ENCODE data around the gene ACLY.
"Not testable (repeated sequence)": the region's sequence is repeated elsewhere in the genome, so short reads cannot be mapped to it uniquely, and the experiment has no call there.

The ACLY gene

GRCh38 chr17:41910701-41911391 is 7.9 kb downstream of the ACLY start:
- no peak for DNase-seq (ENCODE audit: low read depth in 2 of 2)

- DNase-seq (ENCODE audit: low read depth in 2 of 2), result no peak
These were observed 9.7 kb downstream of the ACLY start for GRCh38 chr17:41909088-41909487.

- no peak for DNase-seq (ENCODE audit: low read depth in 2 of 2)
These were observed 10.9 kb downstream of the ACLY start for GRCh38 chr17:41907633-41908539.

- DNase-seq (ENCODE audit: low read depth in 2 of 2), result no peak
These were observed 11.6 kb downstream of the ACLY start for GRCh38 chr17:41907185-41907556.

- no peak for DNase-seq (ENCODE audit: low read depth in 2 of 2)
These were observed 12.1 kb downstream of the ACLY start for GRCh38 chr17:41906465-41907184.

GRCh38 chr17:41905172-41905571 is 13.6 kb downstream of the ACLY start:
- DNase-seq (ENCODE audit: low read depth in 2 of 2), result no peak

- no peak for DNase-seq (ENCODE audit: low read depth in 2 of 2)
These were observed 14.4 kb downstream of the ACLY start for GRCh38 chr17:41904242-41904841.

- DNase-seq (ENCODE audit: low read depth in 2 of 2), result no peak
These were observed 17.1 kb downstream of the ACLY start for GRCh38 chr17:41901646-41902045.

- DNase-seq (ENCODE audit: low read depth in 2 of 2), result no peak
These were observed 22.0 kb downstream of the ACLY start for GRCh38 chr17:41896726-41897125.

- no peak for DNase-seq (ENCODE audit: low read depth in 2 of 2)
These were observed 23.1 kb downstream of the ACLY start for GRCh38 chr17:41895617-41896016.

- DNase-seq (ENCODE audit: low read depth in 2 of 2), result no peak
These were observed 23.9 kb downstream of the ACLY start for GRCh38 chr17:41894791-41895331.

GRCh38 chr17:41893384-41893783 is 25.4 kb downstream of the ACLY start:
- no peak for DNase-seq (ENCODE audit: low read depth in 2 of 2)

GRCh38 chr17:41892021-41892376 is 26.8 kb downstream of the ACLY start:
- no peak for DNase-seq (ENCODE audit: low read depth in 2 of 2)

GRCh38 chr17:41891135-41892020 is 27.4 kb downstream of the ACLY start:
- DNase-seq (ENCODE audit: low read depth in 2 of 2), result no peak

GRCh38 chr17:41888332-41888965 is 30.3 kb downstream of the ACLY start:
- DNase-seq (ENCODE audit: low read depth in 2 of 2), result no peak

GRCh38 chr17:41885733-41886132 is 33.0 kb downstream of the ACLY start:
- DNase-seq (ENCODE audit: low read depth in 2 of 2), result no peak

- DNase-seq (ENCODE audit: low read depth in 2 of 2), result no peak
These were observed 36.0 kb downstream of the ACLY start for GRCh38 chr17:41882756-41883155.

GRCh38 chr17:41880130-41880529 is 38.6 kb downstream of the ACLY start:
- DNase-seq (ENCODE audit: low read depth in 2 of 2), result no peak

- not testable (repeated sequence) for DNase-seq (ENCODE audit: low read depth in 2 of 2)
These were observed 44.5 kb downstream of the ACLY start for GRCh38 chr17:41874293-41874670.

- DNase-seq (ENCODE audit: low read depth in 2 of 2), result no peak
These were observed 45.0 kb downstream of the ACLY start for GRCh38 chr17:41873559-41874292.
